ENCODE data around the gene CCND3. TPM values are rescaled to one million over a fixed set of nuclear protein-coding genes. Genes with fewer than 3 reads are reported as not detected.

Gene CCND3
- polyA plus RNA-seq, 2 donors, result 24.6 to 30.4 TPM

GRCh38 chr6:41938590-41939175 lies 2.9 kb downstream of the CCND3 start:
- Histone ChIP-seq H3K4me3 (ENCODE audit: low read depth in 1 of 2, low read length in 2 of 2) (no peak overlapping the region), H3K36me3 (ENCODE audit: control insufficient read depth in 2 of 2, insufficient read depth in 2 of 2, low read length in 1 of 2) (peaks cover 8 to 9% of the 10 kb centered on the region in 2 donors), H3K9me3 (ENCODE audit: control insufficient read depth in 2 of 2, insufficient read depth in 1 of 2, low read depth in 1 of 2, low read length in 1 of 2) (no peaks in the 10 kb centered on the region), H3K4me1 (ENCODE audit: control insufficient read depth in 2 of 2, insufficient read depth in 2 of 2, low read length in 1 of 2) (peaks cover 5 to 19% of the 10 kb centered on the region in 2 donors), H3K27me3 (ENCODE audit: control insufficient read depth in 1 of 2, insufficient read depth in 2 of 2, low read length in 2 of 2) (no peaks in the 10 kb centered on the region), H3K27ac (ENCODE audit: low read depth in 2 of 2, low read length in 1 of 2) (peak overlapping the region in 1 of 2 donors; percentile 12)
- WGBS, 2 donors, result 77% methylated on average over 5 of the region's 5 CpGs

DNA sequence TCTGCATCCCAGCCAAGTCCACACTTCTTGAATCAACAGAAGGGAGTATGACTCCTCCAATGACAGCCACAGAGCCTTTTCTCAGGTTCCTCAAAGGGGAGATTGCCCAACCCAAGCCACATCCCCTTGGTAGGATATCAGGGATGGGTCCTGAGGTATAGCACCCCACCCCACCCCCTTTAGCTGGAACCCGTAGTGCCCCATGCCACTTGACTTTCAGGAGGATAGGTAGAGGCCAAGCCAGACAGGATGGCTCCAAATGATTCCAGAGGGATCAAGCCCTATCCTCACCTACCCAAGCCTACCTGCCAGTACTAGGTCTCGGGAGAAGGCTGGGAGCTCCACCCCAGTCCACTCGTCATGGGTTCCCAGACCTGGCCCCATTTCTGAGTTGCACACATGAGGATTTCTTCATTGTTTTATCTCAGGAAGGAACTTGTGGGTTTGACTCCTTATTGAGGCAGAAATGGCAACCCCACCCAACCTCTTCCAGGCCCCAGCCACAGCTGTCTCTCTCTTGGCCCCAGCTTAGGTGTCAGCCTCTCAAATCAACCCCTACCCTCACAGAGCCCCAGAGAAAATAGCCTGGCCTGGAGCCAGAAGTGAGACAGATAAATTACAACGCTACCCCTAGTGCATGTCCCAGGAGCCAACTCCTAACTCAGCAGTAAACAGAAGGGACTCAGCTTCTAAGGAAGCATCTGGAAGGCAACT lies 3.6 kb downstream of the CCND3 start:
- Histone ChIP-seq H3K4me3 (ENCODE audit: low read depth in 1 of 2, low read length in 2 of 2) (no peak overlapping the region), H3K9me3 (ENCODE audit: control insufficient read depth in 2 of 2, insufficient read depth in 1 of 2, low read depth in 1 of 2, low read length in 1 of 2) (no peaks in the 10 kb centered on the region), H3K27me3 (ENCODE audit: control insufficient read depth in 1 of 2, insufficient read depth in 2 of 2, low read length in 2 of 2) (no peaks in the 10 kb centered on the region), H3K36me3 (ENCODE audit: control insufficient read depth in 2 of 2, insufficient read depth in 2 of 2, low read length in 1 of 2) (peaks cover 8 to 10% of the 10 kb centered on the region in 2 donors), H3K4me1 (ENCODE audit: control insufficient read depth in 2 of 2, insufficient read depth in 2 of 2, low read length in 1 of 2) (peaks cover 5 to 19% of the 10 kb centered on the region in 2 donors), H3K27ac (ENCODE audit: low read depth in 2 of 2, low read length in 1 of 2) (peak overlapping the region; percentile 37 to 40)
- 54 to 64% methylated on average over 4 of the region's 4 CpGs for WGBS, 2 donors

- Histone ChIP-seq H3K27ac (ENCODE audit: low read depth in 2 of 2, low read length in 1 of 2) (peak overlapping the region; percentile 37 to 40), H3K9me3 (ENCODE audit: control insufficient read depth in 2 of 2, insufficient read depth in 1 of 2, low read depth in 1 of 2, low read length in 1 of 2) (no peaks in the 10 kb centered on the region), H3K36me3 (ENCODE audit: control insufficient read depth in 2 of 2, insufficient read depth in 2 of 2, low read length in 1 of 2) (peaks cover 14 to 16% of the 10 kb centered on the region in 2 donors), H3K4me3 (ENCODE audit: low read depth in 1 of 2, low read length in 2 of 2) (no peak overlapping the region), H3K27me3 (ENCODE audit: control insufficient read depth in 1 of 2, insufficient read depth in 2 of 2, low read length in 2 of 2) (no peaks in the 10 kb centered on the region), H3K4me1 (ENCODE audit: control insufficient read depth in 2 of 2, insufficient read depth in 2 of 2, low read length in 1 of 2) (peaks cover 5 to 19% of the 10 kb centered on the region in 2 donors)
- WGBS, 2 donors, result 61 to 74% methylated on average over 2 of the region's 2 CpGs
Observed at GRCh38 chr6:41937472-41937860, 4.1 kb downstream of the CCND3 start.

DNA sequence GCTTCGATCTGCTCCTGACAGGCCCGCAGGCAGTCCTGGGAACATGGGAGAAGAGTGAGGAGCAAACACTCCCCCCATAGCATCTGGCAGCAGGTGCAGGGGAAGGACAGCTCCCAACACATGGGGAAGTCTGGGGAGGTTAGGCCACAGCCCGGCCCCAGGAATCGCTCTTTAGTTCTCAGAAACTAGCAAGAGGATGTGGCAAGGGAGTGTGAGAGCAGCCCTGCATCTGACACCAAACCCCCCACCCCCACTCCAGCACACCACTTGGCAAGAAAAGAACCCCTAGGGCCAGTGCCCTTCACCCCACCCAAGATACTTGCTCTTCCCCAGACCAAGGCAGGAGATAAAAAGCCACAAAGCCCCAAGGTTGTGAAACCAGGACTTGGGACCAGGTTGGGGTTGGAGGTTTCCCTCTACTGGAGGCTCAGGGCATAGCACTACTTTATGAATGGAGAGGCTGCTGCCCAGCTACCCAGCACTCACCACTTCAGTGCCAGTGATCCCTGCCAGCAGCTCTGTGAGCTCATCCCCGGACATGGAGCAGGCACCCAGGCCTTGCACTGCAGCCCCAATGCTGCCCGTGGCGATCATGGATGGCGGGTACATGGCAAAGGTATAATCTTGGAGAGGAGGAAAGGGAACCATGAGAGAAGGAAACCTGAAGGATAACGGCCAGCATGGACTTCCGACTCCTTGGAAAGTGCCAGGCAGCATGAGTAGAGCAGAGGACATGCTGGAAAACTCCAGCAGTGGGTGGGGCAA lies 5.4 kb downstream of the CCND3 start:
- H3K4me3 ChIP-seq (ENCODE audit: low read depth in 1 of 2, low read length in 2 of 2), result no peak overlapping the region
- no peaks in the 10 kb centered on the region for H3K9me3 ChIP-seq (ENCODE audit: control insufficient read depth in 2 of 2, insufficient read depth in 1 of 2, low read depth in 1 of 2, low read length in 1 of 2)
- no peaks in the 10 kb centered on the region for H3K27me3 ChIP-seq (ENCODE audit: control insufficient read depth in 1 of 2, insufficient read depth in 2 of 2, low read length in 2 of 2)
- no peak overlapping the region for H3K27ac ChIP-seq (ENCODE audit: low read depth in 2 of 2, low read length in 1 of 2)
- peaks cover 5 to 19% of the 10 kb centered on the region in 2 donors for H3K4me1 ChIP-seq (ENCODE audit: control insufficient read depth in 2 of 2, insufficient read depth in 2 of 2, low read length in 1 of 2)
- peaks cover 19 to 24% of the 10 kb centered on the region in 2 donors for H3K36me3 ChIP-seq (ENCODE audit: control insufficient read depth in 2 of 2, insufficient read depth in 2 of 2, low read length in 1 of 2)
- WGBS, 2 donors, result 47 to 49% methylated on average over 10 of the region's 10 CpGs

DNA sequence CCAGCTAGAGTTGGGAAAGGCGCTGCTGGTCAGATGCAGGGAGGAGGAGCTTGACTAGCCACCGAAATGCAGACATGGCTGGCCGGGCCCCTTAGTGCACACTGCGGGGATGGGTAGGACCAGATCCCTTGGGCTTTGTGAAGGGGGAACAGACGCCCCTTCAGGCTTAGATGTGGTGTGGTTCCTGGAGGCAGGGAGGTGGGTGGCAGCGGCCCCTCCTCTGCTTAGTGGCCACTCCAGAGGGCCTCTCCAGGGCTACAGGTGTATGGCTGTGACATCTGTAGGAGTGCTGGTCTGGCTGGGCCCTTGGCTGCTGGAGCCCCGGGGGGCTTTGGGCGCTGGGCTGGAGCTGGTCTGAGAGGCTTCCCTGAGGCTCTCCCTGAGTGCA lies 5.9 kb downstream of the CCND3 start:
- WGBS, 2 donors, result 74 to 79% methylated on average over 8 of the region's 8 CpGs
- no peaks in the 10 kb centered on the region for H3K27me3 ChIP-seq (ENCODE audit: control insufficient read depth in 1 of 2, insufficient read depth in 2 of 2, low read length in 2 of 2)
- no peak overlapping the region for H3K27ac ChIP-seq (ENCODE audit: low read depth in 2 of 2, low read length in 1 of 2)
- H3K4me3 ChIP-seq (ENCODE audit: low read depth in 1 of 2, low read length in 2 of 2), result no peak overlapping the region
- peaks cover 19 to 28% of the 10 kb centered on the region in 2 donors for H3K36me3 ChIP-seq (ENCODE audit: control insufficient read depth in 2 of 2, insufficient read depth in 2 of 2, low read length in 1 of 2)
- H3K9me3 ChIP-seq (ENCODE audit: control insufficient read depth in 2 of 2, insufficient read depth in 1 of 2, low read depth in 1 of 2, low read length in 1 of 2), result no peaks in the 10 kb centered on the region
- H3K4me1 ChIP-seq (ENCODE audit: control insufficient read depth in 2 of 2, insufficient read depth in 2 of 2, low read length in 1 of 2), result peaks cover 5 to 19% of the 10 kb centered on the region in 2 donors

- 46 to 80% methylated on average over 1 of the region's 1 CpG for WGBS, 2 donors
- H3K27me3 ChIP-seq (ENCODE audit: control insufficient read depth in 1 of 2, insufficient read depth in 2 of 2, low read length in 2 of 2), result no peaks in the 10 kb centered on the region
- H3K9me3 ChIP-seq (ENCODE audit: control insufficient read depth in 2 of 2, insufficient read depth in 1 of 2, low read depth in 1 of 2, low read length in 1 of 2), result no peaks in the 10 kb centered on the region
- H3K4me1 ChIP-seq (ENCODE audit: control insufficient read depth in 2 of 2, insufficient read depth in 2 of 2, low read length in 1 of 2), result peaks cover 4 to 14% of the 10 kb centered on the region in 2 donors
- H3K4me3 ChIP-seq (ENCODE audit: low read depth in 1 of 2, low read length in 2 of 2), result no peak overlapping the region
- peaks cover 22 to 30% of the 10 kb centered on the region in 2 donors for H3K36me3 ChIP-seq (ENCODE audit: control insufficient read depth in 2 of 2, insufficient read depth in 2 of 2, low read length in 1 of 2)
- no peak overlapping the region for H3K27ac ChIP-seq (ENCODE audit: low read depth in 2 of 2, low read length in 1 of 2)
Observed at GRCh38 chr6:41935193-41935574, 6.4 kb downstream of the CCND3 start.

DNA sequence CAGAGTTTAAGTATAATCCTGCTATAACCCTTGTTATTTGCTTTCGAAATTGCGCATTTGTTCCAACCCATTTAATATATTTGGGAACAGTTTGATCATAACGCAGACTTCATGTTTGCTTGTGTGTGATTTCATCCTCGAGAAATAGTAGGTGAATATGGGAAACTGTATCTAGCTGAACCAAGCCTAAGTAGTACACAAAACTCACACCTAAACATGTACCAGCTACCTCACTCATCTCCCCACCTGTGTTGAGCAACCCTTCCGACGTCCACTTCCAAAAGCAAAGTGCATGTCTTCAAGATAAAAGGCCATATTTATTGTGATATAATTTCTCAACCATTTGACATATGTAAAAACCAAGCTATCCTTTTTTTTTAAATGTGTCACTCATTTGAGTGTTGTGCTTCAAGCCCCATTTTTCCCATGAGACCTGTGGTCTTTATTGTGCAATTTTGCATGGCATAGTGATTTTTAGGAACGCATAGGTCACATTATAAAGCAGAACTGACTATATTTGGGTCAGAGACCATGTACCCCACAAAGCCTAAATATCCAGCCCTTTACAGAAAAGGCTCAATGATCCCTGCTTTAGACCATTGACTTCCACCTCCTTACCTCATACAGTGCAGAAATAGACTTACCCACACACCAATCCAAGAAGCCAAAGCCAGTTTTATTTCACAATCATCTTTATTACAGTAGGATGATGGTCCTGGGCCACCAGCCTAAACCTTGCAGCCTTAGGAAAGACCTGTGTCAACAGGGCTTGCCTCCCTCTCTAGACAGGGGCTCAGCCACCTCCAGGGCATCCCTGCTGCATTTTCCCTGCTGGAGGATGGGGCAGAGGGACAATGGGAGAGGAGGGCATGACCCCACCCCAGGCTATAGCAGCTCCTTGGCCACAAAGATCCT lies 7.1 kb downstream of the CCND3 start:
- Histone ChIP-seq H3K4me3 (ENCODE audit: low read depth in 1 of 2, low read length in 2 of 2) (no peak overlapping the region), H3K4me1 (ENCODE audit: control insufficient read depth in 2 of 2, insufficient read depth in 2 of 2, low read length in 1 of 2) (peaks cover 3 to 7% of the 10 kb centered on the region in 2 donors), H3K9me3 (ENCODE audit: control insufficient read depth in 2 of 2, insufficient read depth in 1 of 2, low read depth in 1 of 2, low read length in 1 of 2) (no peaks in the 10 kb centered on the region), H3K36me3 (ENCODE audit: control insufficient read depth in 2 of 2, insufficient read depth in 2 of 2, low read length in 1 of 2) (peaks cover 26 to 34% of the 10 kb centered on the region in 2 donors), H3K27me3 (ENCODE audit: control insufficient read depth in 1 of 2, insufficient read depth in 2 of 2, low read length in 2 of 2) (no peaks in the 10 kb centered on the region), H3K27ac (ENCODE audit: low read depth in 2 of 2, low read length in 1 of 2) (no peak overlapping the region)
- 76 to 77% methylated on average over 7 of the region's 7 CpGs for WGBS, 2 donors

DNA sequence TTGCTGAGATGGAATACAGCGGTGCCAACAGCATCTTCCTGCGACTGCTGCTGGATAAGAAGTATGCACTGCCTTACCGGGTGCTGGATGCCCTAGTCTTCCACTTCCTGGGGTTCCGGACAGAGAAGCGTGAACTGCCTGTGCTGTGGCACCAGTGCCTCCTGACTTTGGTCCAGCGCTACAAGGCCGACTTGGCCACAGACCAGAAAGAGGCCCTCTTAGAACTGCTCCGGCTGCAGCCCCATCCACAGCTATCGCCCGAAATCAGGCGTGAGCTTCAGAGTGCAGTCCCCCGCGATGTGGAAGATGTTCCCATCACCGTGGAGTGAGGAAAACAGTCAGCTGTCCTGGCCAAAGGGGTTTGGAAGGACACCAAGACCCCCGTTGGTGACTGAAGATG lies 9.2 kb downstream of the CCND3 start:
- Histone ChIP-seq H3K4me1 (ENCODE audit: control insufficient read depth in 2 of 2, insufficient read depth in 2 of 2, low read length in 1 of 2) (no peaks in the 10 kb centered on the region), H3K9me3 (ENCODE audit: control insufficient read depth in 2 of 2, insufficient read depth in 1 of 2, low read depth in 1 of 2, low read length in 1 of 2) (no peaks in the 10 kb centered on the region), H3K36me3 (ENCODE audit: control insufficient read depth in 2 of 2, insufficient read depth in 2 of 2, low read length in 1 of 2) (peaks cover 32 to 38% of the 10 kb centered on the region in 2 donors), H3K4me3 (ENCODE audit: low read depth in 1 of 2, low read length in 2 of 2) (no peak overlapping the region), H3K27me3 (ENCODE audit: control insufficient read depth in 1 of 2, insufficient read depth in 2 of 2, low read length in 2 of 2) (no peaks in the 10 kb centered on the region), H3K27ac (ENCODE audit: low read depth in 2 of 2, low read length in 1 of 2) (no peak overlapping the region)
- WGBS, 2 donors, result 89 to 91% methylated on average over 15 of the region's 15 CpGs

DNA sequence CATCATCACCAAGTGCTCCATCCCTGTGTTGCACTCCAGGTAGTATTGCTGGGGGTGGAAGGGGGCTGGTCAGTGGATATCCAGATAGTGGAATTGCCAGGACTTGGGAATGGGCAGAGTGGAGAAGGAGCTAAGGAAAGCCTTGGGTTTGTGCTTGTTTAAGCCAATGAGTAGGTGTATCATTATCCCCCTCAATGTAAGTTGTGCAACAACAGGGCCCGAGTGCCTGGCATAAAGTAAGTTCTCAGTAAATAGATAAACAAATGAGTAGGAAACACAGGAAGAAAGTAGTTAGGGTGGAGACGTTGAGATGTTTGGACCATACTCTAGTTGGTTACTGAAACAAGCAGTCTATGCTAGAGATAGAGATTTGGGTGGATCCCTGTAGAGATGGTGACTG lies 9.8 kb downstream of the CCND3 start:
- Histone ChIP-seq H3K36me3 (ENCODE audit: control insufficient read depth in 2 of 2, insufficient read depth in 2 of 2, low read length in 1 of 2) (peaks cover 32 to 40% of the 10 kb centered on the region in 2 donors), H3K4me1 (ENCODE audit: control insufficient read depth in 2 of 2, insufficient read depth in 2 of 2, low read length in 1 of 2) (no peaks in the 10 kb centered on the region)
- 57 to 61% methylated on average over 2 of the region's 2 CpGs for WGBS, 2 donors

More for the DNA sequence above, 9.8 kb downstream of the CCND3 start:
- Histone ChIP-seq H3K27me3 (ENCODE audit: control insufficient read depth in 1 of 2, insufficient read depth in 2 of 2, low read length in 2 of 2) (no peaks in the 10 kb centered on the region), H3K9me3 (ENCODE audit: control insufficient read depth in 2 of 2, insufficient read depth in 1 of 2, low read depth in 1 of 2, low read length in 1 of 2) (no peaks in the 10 kb centered on the region), H3K4me3 (ENCODE audit: low read depth in 1 of 2, low read length in 2 of 2) (no peak overlapping the region), H3K27ac (ENCODE audit: low read depth in 2 of 2, low read length in 1 of 2) (no peak overlapping the region)

Data from esophagus (tissue), 2 donors.